UCSD-AML1 (cell line): ENCODE data around the gene CUL9.

Source experiments
- DNase-seq: peaks from one replicate; lab custom pipeline; 2025; ENCODE audit not compliant: unreplicated experiment; lab: John Stamatoyannopoulos, UW

The CUL9 gene

GRCh38 chr6:43172104-43173007 is 9.6 kb upstream of the CUL9 start:
- DNase-seq = peak; percentile 59

GRCh38 chr6:43173591-43174262 is 8.3 kb upstream of the CUL9 start:
- no peak for DNase-seq

- peak; percentile 92 for DNase-seq
Observed at GRCh38 chr6:43174263-43175112, 7.5 kb upstream of the CUL9 start.

GRCh38 chr6:43175676-43176422 is 6.1 kb upstream of the CUL9 start:
- DNase-seq = no peak

GRCh38 chr6:43176423-43176786 is 5.6 kb upstream of the CUL9 start:
- no peak for DNase-seq

- no peak for DNase-seq
Observed at GRCh38 chr6:43178150-43178549, 3.8 kb upstream of the CUL9 start.

GRCh38 chr6:43178951-43179830 is 2.8 kb upstream of the CUL9 start:
- no peak for DNase-seq

GRCh38 chr6:43180058-43180457 is 1.9 kb upstream of the CUL9 start:
- no peak for DNase-seq

- no peak for DNase-seq
Observed at GRCh38 chr6:43180985-43181384, 1.0 kb upstream of the CUL9 start.

GRCh38 chr6:43181621-43181941 is 415 bp upstream of the CUL9 start:
- no peak for DNase-seq

GRCh38 chr6:43183441-43183840 is 1.4 kb downstream of the CUL9 start:
- DNase-seq = no peak

- no peak for DNase-seq
Observed at GRCh38 chr6:43184268-43184985, 2.4 kb downstream of the CUL9 start.

GRCh38 chr6:43185391-43185985 is 3.5 kb downstream of the CUL9 start:
- DNase-seq = no peak

GRCh38 chr6:43186019-43186418 is 4.0 kb downstream of the CUL9 start:
- DNase-seq = no peak

- no peak for DNase-seq
Observed at GRCh38 chr6:43186706-43187105, 4.7 kb downstream of the CUL9 start.

GRCh38 chr6:43187821-43188220 is 5.8 kb downstream of the CUL9 start:
- DNase-seq = no peak

GRCh38 chr6:43188426-43188825 is 6.4 kb downstream of the CUL9 start:
- no peak for DNase-seq

GRCh38 chr6:43189776-43190304 is 7.8 kb downstream of the CUL9 start:
- no peak for DNase-seq

GRCh38 chr6:43192911-43193310 is 10.9 kb downstream of the CUL9 start:
- DNase-seq = no peak
